HUES48 (cell line): ENCODE measurements around the gene UBN2.

Experiments
- H3K27ac ChIP-seq: one replicate; pipeline ENCODE4 v1.7.0; 2013; ENCODE audit warnings: low read depth, low read length, inconsistent platforms
- H3K27me3 ChIP-seq: 2 replicates; pipeline ENCODE4 v1.6.1; 2013; ENCODE audit warnings: mild to moderate bottlenecking, low read length; ENCODE audit not compliant: control insufficient read depth, insufficient read depth
- H3K36me3 ChIP-seq: 2 replicates; pipeline ENCODE4 v1.6.1; 2013; ENCODE audit warnings: low read length; ENCODE audit not compliant: control insufficient read depth, insufficient read depth
- H3K4me1 ChIP-seq: 2 replicates; pipeline ENCODE4 v1.6.1; 2013; ENCODE audit warnings: mild to moderate bottlenecking, low read length; ENCODE audit not compliant: control insufficient read depth, insufficient read depth
- H3K4me3 ChIP-seq: 2 replicates; pipeline ENCODE4 v1.5.1; 2013; ENCODE audit warnings: mild to moderate bottlenecking, low read depth, low read length
- H3K9ac ChIP-seq: 2 replicates; pipeline ENCODE4 v1.6.1; 2013; ENCODE audit warnings: mild to moderate bottlenecking, low read depth, low read length, moderate library complexity
- H3K9me3 ChIP-seq: 2 replicates; pipeline ENCODE4 v1.6.1; 2013; ENCODE audit warnings: low read length; ENCODE audit not compliant: control insufficient read depth, insufficient read depth

Gene UBN2

GRCh38 chr7:139230774-139231512, at the start of gene UBN2:
Gene UBN2 (plus strand): TSS chr7:139231237. CDS start chr7:139231485, 248 bp downstream.
- Histone ChIP-seq H3K9ac (peak within 1 kb of the TSS; percentile 92), H3K4me1 (peaks cover 16% of the 10 kb centered on the region), H3K27me3 (no peaks in the 10 kb centered on the region), H3K27ac (peak within 1 kb of the TSS; percentile 84), H3K36me3 (no peaks in the 10 kb centered on the region), H3K4me3 (peak within 1 kb of the TSS; percentile 97), H3K9me3 (no peaks in the 10 kb centered on the region; the same call in 1 of the 2 replicates)

DNA sequence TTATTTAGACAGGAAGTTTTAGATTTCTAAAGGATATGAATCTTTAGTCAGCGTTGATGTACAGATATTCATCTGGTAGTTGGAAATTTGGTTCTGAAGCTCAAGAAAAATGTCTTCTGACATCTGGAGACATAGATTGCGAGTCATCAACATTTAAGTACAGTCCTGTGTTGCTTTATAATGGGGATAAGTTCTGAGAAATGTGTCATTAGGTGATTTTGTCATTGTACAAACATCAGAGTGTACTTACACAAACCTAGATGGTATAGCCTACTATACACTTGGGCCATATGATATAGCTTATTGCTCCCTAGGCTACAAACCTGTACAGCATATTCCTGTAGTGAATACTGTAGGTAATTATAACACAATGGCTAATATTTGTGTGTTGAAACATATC, 49.6 kb upstream of the UBN2 start:
- Histone ChIP-seq H3K4me3 (no peak overlapping the region), H3K9me3 (no peaks in the 10 kb centered on the region), H3K27me3 (no peaks in the 10 kb centered on the region), H3K36me3 (no peaks in the 10 kb centered on the region), H3K9ac (no peak overlapping the region), H3K27ac (peak overlapping the region; percentile 81), H3K4me1 (peaks cover 38% of the 10 kb centered on the region)

GRCh38 chr7:139182363-139182762, 48.7 kb upstream of the UBN2 start:
- peak overlapping the region; percentile 26; the same call in 1 of the 2 replicates for H3K9ac ChIP-seq
- no peaks in the 10 kb centered on the region for H3K36me3 ChIP-seq
- H3K9me3 ChIP-seq: no peaks in the 10 kb centered on the region
- H3K4me3 ChIP-seq: peak overlapping the region; percentile 46
- peaks cover 38% of the 10 kb centered on the region for H3K4me1 ChIP-seq
- H3K27ac ChIP-seq: peak overlapping the region; percentile 83
- H3K27me3 ChIP-seq: no peaks in the 10 kb centered on the region

- no peaks in the 10 kb centered on the region for H3K9me3 ChIP-seq
- peaks cover 38% of the 10 kb centered on the region for H3K4me1 ChIP-seq
- no peak overlapping the region; the same call in 1 of the 2 replicates for H3K9ac ChIP-seq
- H3K27me3 ChIP-seq: no peaks in the 10 kb centered on the region
- peak overlapping the region; percentile 33 for H3K4me3 ChIP-seq
- H3K36me3 ChIP-seq: no peaks in the 10 kb centered on the region
- H3K27ac ChIP-seq: peak overlapping the region; percentile 83
Observed at GRCh38 chr7:139183251-139183650, 47.8 kb upstream of the UBN2 start.

- Histone ChIP-seq H3K27ac (peak overlapping the region; percentile 39), H3K9me3 (no peaks in the 10 kb centered on the region), H3K4me1 (peaks cover 38% of the 10 kb centered on the region), H3K27me3 (no peaks in the 10 kb centered on the region), H3K9ac (0 out of 2 replicates have a peak overlapping the region, but pooled peaks have one; percentile 33), H3K4me3 (no peak overlapping the region), H3K36me3 (no peaks in the 10 kb centered on the region)
Observed at GRCh38 chr7:139183878-139184338, 47.1 kb upstream of the UBN2 start.

DNA sequence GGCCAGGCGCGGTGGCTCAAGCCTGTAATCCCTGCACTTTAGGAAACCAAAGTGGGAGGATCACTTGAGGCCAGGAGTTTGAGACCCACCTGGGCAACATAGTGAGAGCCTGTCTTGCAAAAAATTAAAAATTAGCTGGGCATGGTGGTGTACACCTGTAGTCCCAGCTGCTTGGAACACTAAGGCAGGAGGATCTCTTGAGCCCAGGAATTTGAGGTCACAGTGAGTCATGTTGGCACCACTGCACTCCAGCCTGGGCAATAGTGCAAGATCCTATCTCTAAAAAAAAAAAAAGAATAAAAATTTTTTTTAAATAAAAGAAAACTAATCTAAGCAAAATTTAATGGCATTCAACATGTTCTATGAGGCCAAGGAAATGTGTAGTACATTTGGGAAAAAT, 44.9 kb upstream of the UBN2 start:
- H3K27ac ChIP-seq: no peak overlapping the region
- H3K9me3 ChIP-seq: no peaks in the 10 kb centered on the region
- H3K4me3 ChIP-seq: no peak overlapping the region
- H3K27me3 ChIP-seq: no peaks in the 10 kb centered on the region
- no peaks in the 10 kb centered on the region for H3K36me3 ChIP-seq
- peaks cover 32% of the 10 kb centered on the region for H3K4me1 ChIP-seq
- no peak overlapping the region for H3K9ac ChIP-seq

- H3K4me1 ChIP-seq: peaks cover under 1% of the 10 kb centered on the region; the same call in 1 of the 2 replicates
- H3K27ac ChIP-seq: no peak overlapping the region
- no peaks in the 10 kb centered on the region for H3K36me3 ChIP-seq
- no peak overlapping the region for H3K9ac ChIP-seq
- no peaks in the 10 kb centered on the region for H3K27me3 ChIP-seq
- no peaks in the 10 kb centered on the region for H3K9me3 ChIP-seq
- no peak overlapping the region for H3K4me3 ChIP-seq
Observed at GRCh38 chr7:139189357-139189756, 41.7 kb upstream of the UBN2 start.

GRCh38 chr7:139192014-139192706, 38.9 kb upstream of the UBN2 start:
- Histone ChIP-seq H3K27me3 (no peaks in the 10 kb centered on the region), H3K9ac (no peak overlapping the region), H3K4me1 (no peaks in the 10 kb centered on the region), H3K4me3 (no peak overlapping the region), H3K9me3 (no peaks in the 10 kb centered on the region), H3K27ac (no peak overlapping the region), H3K36me3 (no peaks in the 10 kb centered on the region)

GRCh38 chr7:139200382-139200781, 30.7 kb upstream of the UBN2 start:
- H3K4me3 ChIP-seq: no peak overlapping the region

GRCh38 chr7:139203992-139204391, 27.0 kb upstream of the UBN2 start:
- H3K27me3 ChIP-seq: no peaks in the 10 kb centered on the region
- peaks cover 4% of the 10 kb centered on the region; the same call in 1 of the 2 replicates for H3K9me3 ChIP-seq
- no peak overlapping the region for H3K27ac ChIP-seq
- no peaks in the 10 kb centered on the region for H3K36me3 ChIP-seq
- H3K4me1 ChIP-seq: no peaks in the 10 kb centered on the region
- H3K9ac ChIP-seq: no peak overlapping the region
- no peak overlapping the region for H3K4me3 ChIP-seq

More at GRCh38 chr7:139200382-139200781, 30.7 kb upstream of the UBN2 start:
- H3K4me1 ChIP-seq: no peaks in the 10 kb centered on the region
- no peaks in the 10 kb centered on the region for H3K36me3 ChIP-seq
- no peak overlapping the region for H3K9ac ChIP-seq
- H3K27ac ChIP-seq: no peak overlapping the region
- H3K27me3 ChIP-seq: no peaks in the 10 kb centered on the region
- H3K9me3 ChIP-seq: no peaks in the 10 kb centered on the region

GRCh38 chr7:139205843-139206242, 25.2 kb upstream of the UBN2 start:
- Histone ChIP-seq H3K27me3 (no peaks in the 10 kb centered on the region), H3K27ac (no peak overlapping the region), H3K4me1 (no peaks in the 10 kb centered on the region), H3K4me3 (no peak overlapping the region), H3K9ac (no peak overlapping the region), H3K36me3 (no peaks in the 10 kb centered on the region), H3K9me3 (peaks cover 4% of the 10 kb centered on the region; the same call in 1 of the 2 replicates)
